Lung microvascular endothelial cell (primary cell): Measurements from ENCODE around the gene COX11. TPM values are rescaled to one million over a fixed set of nuclear protein-coding genes. Genes with fewer than 3 reads are reported as not detected.

Source experiments
- DNase-seq, 2 donors: peaks; one replicate each; pipeline versions ENCODE4 v3.0.0 to v3.0.0-alpha.2; 2010; ENCODE audit warnings: low read depth in 2 of 2
- total RNA-seq: library from RNA; depleted of rRNA; stranded (reverse); fragments of >200 nt; gene quantifications from 2 replicates; pipeline ENCODE4 v1.2.1, GENCODE V29; 2014

The COX11 gene
- total RNA-seq = 63.0 and 83.7 TPM in 2 replicates

DNA sequence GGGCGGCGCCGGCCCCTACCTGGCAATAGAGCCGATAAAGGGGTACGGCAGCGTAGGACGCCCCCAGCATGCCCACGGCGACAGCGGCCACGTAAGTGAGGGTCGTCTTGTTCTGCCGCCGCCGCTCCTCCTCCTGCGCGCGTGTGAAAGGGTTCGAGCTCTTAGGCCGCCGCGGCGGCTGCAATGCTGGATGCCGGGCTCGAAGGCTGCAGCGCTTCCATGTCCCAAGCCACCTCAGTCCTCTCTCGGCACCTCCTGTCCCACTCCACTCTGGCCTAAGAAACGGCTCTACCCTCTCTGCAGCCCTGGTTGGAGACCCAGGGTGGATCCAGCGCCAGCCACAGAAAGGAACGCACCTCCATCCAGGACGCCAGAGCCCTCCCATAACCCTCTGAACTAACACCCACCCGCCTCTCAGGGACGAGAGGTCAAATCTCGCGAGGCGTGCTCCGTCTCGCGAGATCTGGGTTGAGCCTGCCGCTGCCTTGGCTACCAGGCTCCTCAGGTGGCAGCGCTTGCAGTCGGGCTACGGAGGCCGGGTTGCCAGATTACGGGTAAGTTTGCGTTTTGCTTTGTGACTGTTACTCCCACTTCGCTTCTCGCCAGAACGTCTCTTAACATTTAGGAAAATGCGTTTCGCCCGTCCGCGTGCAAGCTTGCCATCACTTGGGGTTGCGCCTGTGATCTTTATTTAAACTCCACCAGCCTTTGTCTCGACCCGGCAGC is at the start of gene COX11, which contains the start of gene STXBP4:
Gene COX11 (minus strand): TSS at position 393 of the 726 bp plus-strand sequence. CDS start 8 bp downstream, at position 385.
Gene STXBP4 (plus strand): TSS at position 504 of the 726 bp plus-strand sequence. CDS start 17,455 bp downstream, outside the sequence.
- DNase-seq = peak; percentile 98

DNA sequence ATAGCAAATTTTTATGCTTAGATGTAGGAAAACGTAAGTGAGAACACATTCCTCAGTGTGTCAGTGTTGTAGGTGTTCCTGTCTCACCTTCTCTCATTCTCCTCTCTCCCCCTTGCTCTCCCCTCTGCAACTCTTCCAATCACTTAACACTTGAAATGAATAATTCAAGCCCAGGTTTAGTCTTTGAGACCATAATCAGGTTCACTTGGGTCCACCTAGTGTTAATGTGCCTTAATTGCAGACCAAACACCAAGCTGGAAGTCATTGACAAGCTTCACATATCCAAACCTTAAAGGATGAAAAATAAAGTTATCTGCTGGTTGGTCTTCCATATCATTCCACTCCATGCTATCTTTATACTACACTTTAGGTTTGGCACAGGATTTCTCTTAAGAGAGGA is 37.1 kb upstream of the COX11 start:
- peak; percentile 36 to 38 for DNase-seq

DNA sequence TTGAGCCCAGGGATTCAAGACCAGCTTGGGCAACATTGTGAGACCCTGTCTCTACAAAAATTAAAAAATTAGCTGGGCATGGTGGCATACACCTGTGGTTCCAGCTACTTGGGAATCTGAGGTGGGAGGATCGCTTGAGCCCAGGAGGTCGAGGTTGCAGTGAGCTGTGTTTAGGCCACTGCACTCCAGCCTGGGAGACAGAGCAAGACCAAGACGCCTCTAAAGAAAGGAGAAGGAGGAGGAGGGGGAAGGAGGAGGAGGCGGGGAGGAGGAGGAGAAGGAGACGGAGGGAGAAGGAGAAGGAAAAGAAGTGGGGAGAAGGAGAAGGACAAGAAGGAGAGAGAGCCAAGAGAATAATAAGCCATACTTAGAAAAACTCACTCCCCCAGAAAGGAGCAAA is 36.0 kb upstream of the COX11 start:
- DNase-seq = no peak

DNA sequence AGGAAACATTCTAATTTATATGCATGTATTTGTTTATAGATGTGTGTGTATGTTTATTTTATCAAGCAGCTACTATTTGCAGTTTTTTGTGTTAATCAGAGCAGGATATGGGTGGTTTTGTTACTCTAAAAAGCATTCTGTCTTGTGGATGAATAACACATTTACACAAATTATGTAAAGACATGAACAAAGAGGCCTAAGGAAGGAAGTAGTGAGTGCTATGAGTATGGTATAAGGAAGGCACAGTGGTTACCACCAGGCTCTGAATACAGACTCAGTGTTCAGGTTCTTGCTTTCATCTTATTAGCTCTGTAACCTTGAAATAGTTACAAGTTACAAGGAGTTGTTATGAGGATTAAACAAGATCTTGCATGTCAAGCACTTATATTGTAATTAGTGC is 34.0 kb upstream of the COX11 start:
- peak in 1 of 2 donors; percentile 17 for DNase-seq

GRCh38 chr17:54996441-54996840 is 28.0 kb upstream of the COX11 start:
- no peak for DNase-seq

DNA sequence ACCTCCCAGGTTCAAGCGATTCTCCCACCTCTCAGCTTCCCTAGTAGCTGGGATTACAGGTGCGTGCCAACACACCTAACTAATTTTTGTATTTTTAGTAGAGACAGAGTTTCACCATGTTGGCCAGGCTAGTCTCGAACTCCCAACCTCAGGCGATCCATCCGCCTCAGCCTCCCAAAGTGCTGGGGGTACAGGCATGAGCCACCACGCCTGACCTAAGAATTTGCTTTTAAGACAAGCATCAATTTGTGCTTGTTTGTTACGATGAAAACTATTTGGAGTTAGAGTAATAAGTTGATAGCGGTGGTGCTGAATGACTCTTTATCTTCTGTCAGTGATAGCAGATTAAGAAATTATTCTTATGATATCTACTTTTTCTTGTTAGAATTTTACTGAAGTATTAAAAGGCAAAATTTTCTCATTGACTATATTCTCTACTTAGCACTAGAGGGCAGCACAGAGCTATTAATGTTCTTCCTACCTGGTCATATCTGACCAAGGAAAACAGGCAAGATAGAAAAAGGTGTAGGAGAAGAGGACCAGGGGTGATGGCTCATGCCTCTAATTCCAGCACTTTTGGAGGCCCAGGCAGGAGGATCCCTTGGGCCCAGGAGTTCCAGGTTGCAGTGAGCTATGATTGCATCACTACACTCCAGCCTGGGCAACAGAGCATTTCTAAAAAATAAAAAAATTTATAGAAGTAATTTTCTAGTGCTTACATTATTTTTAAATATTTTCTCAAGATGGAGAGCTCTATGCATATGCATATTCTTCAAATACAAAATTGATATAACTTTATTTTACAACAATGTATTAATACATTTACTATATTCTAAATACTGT is 24.6 kb upstream of the COX11 start:
- DNase-seq = peak; percentile 64 to 76

- DNase-seq = no peak
These were observed 23.1 kb upstream of the COX11 start for GRCh38 chr17:54991567-54991966.

- DNase-seq = no peak
These were observed 21.7 kb upstream of the COX11 start for GRCh38 chr17:54990118-54990517.

GRCh38 chr17:54985476-54985875 is 17.0 kb upstream of the COX11 start:
- DNase-seq = peak in 1 of 2 donors; percentile 10

DNA sequence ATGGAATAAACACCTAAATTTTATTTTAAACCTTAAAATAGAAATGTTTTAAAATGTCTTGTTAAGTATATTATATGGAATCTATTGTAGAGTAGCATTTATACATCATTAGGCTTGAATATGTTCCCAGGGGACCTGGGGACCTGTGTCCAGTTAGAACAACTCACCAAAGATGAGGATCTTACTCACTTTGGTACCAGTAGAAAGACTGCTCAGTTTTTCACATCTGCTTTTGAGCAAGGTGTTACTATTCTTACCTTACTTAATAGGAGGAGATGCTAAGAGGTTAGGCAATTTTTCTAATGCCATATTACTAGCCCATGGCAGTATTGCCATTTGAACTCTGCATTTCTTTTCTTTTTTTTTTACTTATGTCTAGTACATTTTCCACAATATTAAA is 14.8 kb upstream of the COX11 start:
- DNase-seq = no peak

- peak in 1 of 2 donors; percentile 61 for DNase-seq
These were observed 13.9 kb upstream of the COX11 start for GRCh38 chr17:54982399-54982798.

DNA sequence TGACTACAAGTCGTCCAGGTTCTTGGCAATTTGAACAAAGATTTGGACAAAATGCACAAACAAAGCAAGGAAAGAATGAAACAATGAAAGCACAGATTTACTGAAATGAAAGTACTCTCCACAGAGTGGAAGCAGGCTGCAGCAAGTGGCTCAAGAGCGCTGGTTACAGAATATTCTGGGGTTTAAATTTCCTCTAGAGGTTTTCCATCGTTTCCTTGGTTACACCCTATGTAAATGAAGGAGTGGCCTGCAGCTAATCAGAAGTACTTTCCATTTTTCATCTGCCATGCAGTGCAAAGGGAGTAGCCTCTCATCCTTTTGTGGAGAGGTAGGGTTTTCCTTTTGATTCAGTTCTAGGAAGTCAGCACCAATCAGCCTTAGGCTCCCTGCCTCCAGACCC is 11.9 kb upstream of the COX11 start:
- DNase-seq = no peak

- no peak for DNase-seq
These were observed 11.2 kb upstream of the COX11 start for GRCh38 chr17:54979657-54980056.

GRCh38 chr17:54977744-54978143 is 9.3 kb upstream of the COX11 start:
- no peak for DNase-seq

DNA sequence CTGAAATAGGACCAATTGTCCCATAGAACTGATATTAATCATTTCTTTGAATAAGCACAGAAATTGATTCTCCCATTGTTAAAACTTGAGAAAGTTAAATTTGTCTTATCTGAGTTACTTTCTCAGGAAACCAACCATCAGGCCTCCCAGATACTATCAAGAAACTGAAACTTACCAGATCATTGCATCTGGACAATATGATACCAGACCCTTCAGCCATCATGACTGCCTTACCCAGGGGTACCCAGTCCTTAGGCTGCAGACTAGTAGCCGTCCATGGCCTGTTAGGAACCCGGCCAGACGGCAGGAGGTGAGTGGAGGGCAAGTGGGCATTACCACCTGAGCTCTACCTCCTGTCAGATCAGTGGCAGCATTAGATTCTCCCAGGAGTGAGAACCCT is 7.9 kb upstream of the COX11 start:
- no peak for DNase-seq

DNA sequence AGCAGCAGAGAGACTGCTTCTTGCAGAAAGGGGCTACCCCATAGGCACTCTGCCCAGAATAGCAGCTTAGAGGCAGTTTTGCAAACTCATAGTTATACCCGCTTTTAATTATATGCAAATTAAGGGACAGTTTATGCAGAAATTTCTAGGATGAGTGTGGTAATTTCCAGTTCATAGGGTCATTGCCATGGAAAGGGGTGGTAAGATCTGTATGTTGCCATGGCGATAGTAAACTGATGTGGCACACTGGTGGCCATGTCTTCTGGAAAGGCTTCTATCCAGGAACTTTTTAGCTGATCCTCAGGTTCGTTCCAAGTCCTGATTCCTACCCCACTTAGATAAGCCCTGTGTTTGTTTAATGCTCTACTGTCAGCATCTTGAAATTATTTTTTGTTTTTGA is 6.3 kb upstream of the COX11 start:
- no peak for DNase-seq

GRCh38 chr17:54972406-54973138 is 4.1 kb upstream of the COX11 start:
- DNase-seq = no peak

GRCh38 chr17:54971901-54972300 is 3.4 kb upstream of the COX11 start:
- DNase-seq = no peak

DNA sequence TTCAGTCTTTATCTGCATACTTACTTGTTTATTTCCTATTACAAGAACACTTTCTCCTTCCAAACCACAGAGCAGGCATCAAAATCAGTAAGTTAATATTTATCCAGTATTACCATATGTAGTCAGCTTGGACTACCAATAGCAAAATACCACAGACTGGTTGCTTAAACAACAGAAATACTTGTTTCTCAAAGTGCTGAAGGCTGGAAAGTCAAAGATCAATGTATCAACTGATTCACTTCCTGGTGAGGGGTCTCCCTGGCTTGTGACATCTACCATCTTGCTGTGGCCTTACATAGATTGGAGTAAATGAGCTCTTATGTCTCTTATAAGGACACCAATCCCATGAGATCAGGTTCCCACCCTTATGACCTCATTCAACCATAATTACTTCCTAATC is 2.7 kb upstream of the COX11 start:
- DNase-seq = no peak

DNA sequence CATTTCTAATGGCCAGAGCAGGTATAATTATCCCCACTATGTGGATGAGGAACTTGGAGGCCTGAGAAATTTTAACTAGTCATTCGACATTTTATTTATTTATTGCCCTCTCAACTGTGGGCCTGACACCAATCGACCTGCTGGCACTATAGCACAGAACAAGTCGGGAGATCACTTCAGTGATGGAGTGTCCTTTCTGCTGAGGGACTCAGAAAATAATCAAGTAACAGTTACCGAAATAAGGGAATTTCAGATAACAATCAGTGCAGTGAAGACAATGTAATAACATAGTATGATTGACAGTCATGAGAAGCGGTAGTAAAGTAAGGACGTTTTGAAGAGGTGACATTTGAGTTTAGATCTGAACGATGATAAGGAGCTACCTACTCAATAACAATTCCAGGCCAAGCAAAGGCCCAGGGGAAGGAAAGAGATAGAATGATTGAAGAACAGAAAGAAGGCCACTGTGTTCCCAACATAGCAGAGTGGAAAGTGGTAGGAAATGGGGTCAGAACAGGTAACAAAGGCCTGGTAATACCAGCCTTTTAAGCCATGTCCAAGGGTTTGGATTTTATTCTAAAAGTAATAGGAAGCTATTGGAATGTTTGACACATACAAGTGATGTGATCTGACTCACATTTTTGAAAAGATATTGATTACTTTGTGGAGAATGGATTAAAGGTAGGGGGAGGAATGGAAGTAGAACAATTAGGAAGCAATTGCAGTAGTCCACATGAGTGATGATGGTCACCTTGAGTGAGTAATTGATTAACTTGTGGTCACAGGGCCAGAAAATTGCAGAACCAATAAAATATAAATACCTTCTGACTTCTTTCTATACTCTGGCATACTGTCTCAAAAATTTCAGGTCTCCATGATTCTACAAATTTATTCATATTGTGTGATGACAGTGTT is 1.5 kb upstream of the COX11 start:
- DNase-seq = no peak

GRCh38 chr17:54968988-54969332 is 506 bp upstream of the COX11 start:
- peak; percentile 48 to 55 for DNase-seq
